NB4 (cell line): ENCODE measurements around the gene TAP2.

Experiments used
- DNase-seq: peaks from one replicate; pipeline ENCODE4 v3.0.0; 2010; ENCODE audit warnings: low read depth
- H3K4me3 ChIP-seq: one replicate; pipeline ENCODE4 v1.5.1; 2011; ENCODE audit warnings: mild to moderate bottlenecking, low read depth, low read length, moderate library complexity
- CTCF ChIP-seq: IDR thresholded peaks from one replicate; pipeline ENCODE4 v1.5.1; 2012; ENCODE audit warnings: low read depth, low read length
- MAX ChIP-seq: IDR thresholded peaks from 2 replicates; pipeline ENCODE4 v1.6.1; 2011; ENCODE audit warnings: low read depth, low read length
- MYC ChIP-seq: IDR thresholded peaks from 2 replicates; pipeline ENCODE4 v1.6.1; 2011; ENCODE audit warnings: low read depth, low read length
- POLR2A ChIP-seq: IDR thresholded peaks from 2 replicates; pipeline ENCODE4 v1.6.1; 2011; ENCODE audit warnings: mild to moderate bottlenecking; ENCODE audit not compliant: insufficient read length; ENCODE audit errors: extremely low read depth

Gene TAP2

GRCh38 chr6:32855467-32856174 is 17.1 kb upstream of the TAP2 start:
- H3K4me3 ChIP-seq: no peak overlapping the region
- TF ChIP-seq MYC: no peak
- no peak for TF ChIP-seq CTCF
- no peak for TF ChIP-seq MAX
- no peak for TF ChIP-seq POLR2A
- DNase-seq: no peak

GRCh38 chr6:32854376-32855178 is 16.0 kb upstream of the TAP2 start:
- peak; percentile 68 for DNase-seq
- H3K4me3 ChIP-seq: peak overlapping the region; percentile 79
- TF ChIP-seq MYC (no peak), POLR2A (no peak), CTCF (no peak), MAX (no peak)

- H3K4me3 ChIP-seq: peak within 1 kb of the TSS; percentile 79
- peak; percentile 93 for DNase-seq
- TF ChIP-seq MYC: peak; percentile 4; the same call in 1 of the 2 replicates
- TF ChIP-seq MAX: peak; percentile 64; the same call in 1 of the 2 replicates
- TF ChIP-seq POLR2A: peak; percentile 33
- peak; percentile 68 for TF ChIP-seq CTCF
Observed at GRCh38 chr6:32853541-32854375, 15.2 kb upstream of the TAP2 start, which contains the start of the genes PSMB9 and TAP1. TSS of gene PSMB9 (plus strand) at chr6:32854192. CDS start at chr6:32854230, 38 bp downstream. TSS of gene TAP1 (minus strand) at chr6:32853704. CDS start at chr6:32853636, 68 bp downstream.

- TF ChIP-seq MAX: no peak
- no peak for TF ChIP-seq MYC
- TF ChIP-seq POLR2A: no peak
- peak; percentile 72 for DNase-seq
- peak overlapping the region; percentile 79 for H3K4me3 ChIP-seq
Observed at GRCh38 chr6:32852844-32853540, 14.5 kb upstream of the TAP2 start.

- TF ChIP-seq CTCF: no peak
- no peak for TF ChIP-seq POLR2A
- TF ChIP-seq MAX: no peak
- TF ChIP-seq MYC: no peak
- DNase-seq: peak; percentile 15
- H3K4me3 ChIP-seq: peak overlapping the region; percentile 79
Observed at GRCh38 chr6:32852018-32852843, 13.7 kb upstream of the TAP2 start.
